HEK293T (cell line): Measurements from ENCODE around the gene DLG5.

ENCODE experiments used
- CTCF ChIA-PET: fragments of 350-600 bp; formaldehyde crosslinking; extraction: SDS; loops from one replicate; lab custom pipeline; 2021; ENCODE audit warnings: antibody characterized with exemption, inconsistent platforms; lab: Yijun Ruan, JAX
- POLR2A ChIA-PET: fragments of 350-600 bp; formaldehyde crosslinking; extraction: SDS; loops from one replicate; lab custom pipeline; 2020; ENCODE audit warnings: antibody characterized with exemption, inconsistent platforms; lab: Yijun Ruan, JAX
- DNase-seq: peaks from one replicate; pipeline ENCODE4 v3.0.0; 2012; ENCODE audit warnings: mixed read lengths; ENCODE audit errors: extremely low spot score
- ARNT ChIP-seq: fragments of 450-650 bp; IDR thresholded peaks from 2 replicates; pipeline ENCODE4 v1.6.1; 2017; ENCODE audit warnings: mild to moderate bottlenecking
- BHLHE40 ChIP-seq: fragments of 450-650 bp; IDR thresholded peaks from 2 replicates; pipeline ENCODE4 v1.6.1; 2016; ENCODE audit warnings: mild to moderate bottlenecking, moderate library complexity, borderline replicate concordance
- CTBP1 ChIP-seq: fragments of 450-650 bp; IDR thresholded peaks from 2 replicates; pipeline ENCODE4 v1.6.1; 2016; ENCODE audit warnings: borderline replicate concordance
- ELF4 ChIP-seq: fragments of 450-650 bp; IDR thresholded peaks from 2 replicates; pipeline ENCODE4 v1.6.1; 2017; ENCODE audit warnings: antibody characterized with exemption
- FOXA1 ChIP-seq: fragments of 450-650 bp; IDR thresholded peaks from 2 replicates; pipeline ENCODE4 v1.6.1; 2016; ENCODE audit warnings: mild to moderate bottlenecking
- FOXK2 ChIP-seq: fragments of 450-650 bp; IDR thresholded peaks from 2 replicates; pipeline ENCODE4 v1.6.1; 2016; ENCODE audit warnings: mild to moderate bottlenecking
- FOXM1 ChIP-seq: fragments of 450-650 bp; IDR thresholded peaks from 2 replicates; pipeline ENCODE4 v1.6.1; 2017; ENCODE audit warnings: mild to moderate bottlenecking, borderline replicate concordance
- HDGF ChIP-seq: fragments of 450-650 bp; IDR thresholded peaks from 2 replicates; pipeline ENCODE4 v1.6.1; 2017; ENCODE audit warnings: antibody characterized with exemption, borderline replicate concordance
- L3MBTL2 ChIP-seq: fragments of 450-650 bp; conservative IDR thresholded peaks from 2 replicates; pipeline ENCODE4 v1.6.1; 2016; ENCODE audit warnings: mild to moderate bottlenecking
- LEF1 ChIP-seq: fragments of 450-650 bp; IDR thresholded peaks from 2 replicates; pipeline ENCODE4 v1.6.1; 2017; ENCODE audit warnings: mild to moderate bottlenecking, borderline replicate concordance
- NFRKB ChIP-seq: fragments of 450-650 bp; IDR thresholded peaks from 2 replicates; pipeline ENCODE4 v1.6.1; 2016; ENCODE audit warnings: mild to moderate bottlenecking, moderate library complexity
- SP1 ChIP-seq: fragments of 450-650 bp; IDR thresholded peaks from 2 replicates; pipeline ENCODE4 v1.6.1; 2017
- SUZ12 ChIP-seq: fragments of 450-650 bp; IDR thresholded peaks from 2 replicates; pipeline ENCODE4 v1.6.1; 2016; ENCODE audit warnings: mild to moderate bottlenecking
- TARDBP ChIP-seq: fragments of 450-650 bp; IDR thresholded peaks from 2 replicates; pipeline ENCODE4 v1.6.1; 2016
- ZNF384 ChIP-seq: fragments of 450-650 bp; IDR thresholded peaks from 2 replicates; pipeline ENCODE4 v1.6.1; 2016
- TF ChIP-seq, protein P1 (sequence below): fragments of 450-650 bp; IDR thresholded peaks from 2 replicates; pipeline ENCODE4 v1.6.1; 2016

DLG5 gene

GRCh38 chr10:77915319-77916105 lies 11.0 kb downstream of the DLG5 start:
- no peak for TF ChIP-seq SP1
- TF ChIP-seq ZNF384, result no peak
- TF ChIP-seq, protein P1, sequence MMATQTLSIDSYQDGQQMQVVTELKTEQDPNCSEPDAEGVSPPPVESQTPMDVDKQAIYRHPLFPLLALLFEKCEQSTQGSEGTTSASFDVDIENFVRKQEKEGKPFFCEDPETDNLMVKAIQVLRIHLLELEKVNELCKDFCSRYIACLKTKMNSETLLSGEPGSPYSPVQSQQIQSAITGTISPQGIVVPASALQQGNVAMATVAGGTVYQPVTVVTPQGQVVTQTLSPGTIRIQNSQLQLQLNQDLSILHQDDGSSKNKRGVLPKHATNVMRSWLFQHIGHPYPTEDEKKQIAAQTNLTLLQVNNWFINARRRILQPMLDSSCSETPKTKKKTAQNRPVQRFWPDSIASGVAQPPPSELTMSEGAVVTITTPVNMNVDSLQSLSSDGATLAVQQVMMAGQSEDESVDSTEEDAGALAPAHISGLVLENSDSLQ, result no peak
- TF ChIP-seq ARNT, result no peak
- TF ChIP-seq L3MBTL2, result no peak
- no peak for TF ChIP-seq ELF4
- no peak for TF ChIP-seq HDGF
- TF ChIP-seq CTBP1, result no peak
- TF ChIP-seq FOXK2, result no peak
- no peak for TF ChIP-seq BHLHE40
- no peak for TF ChIP-seq NFRKB
- TF ChIP-seq FOXA1, result no peak
- TF ChIP-seq FOXM1, result no peak
- no peak for TF ChIP-seq TARDBP
- no peak for TF ChIP-seq LEF1
- TF ChIP-seq SUZ12, result no peak
- ChIA-PET CTCF (no interaction called here), POLR2A (no interaction called here)
- no peak for DNase-seq

DNA sequence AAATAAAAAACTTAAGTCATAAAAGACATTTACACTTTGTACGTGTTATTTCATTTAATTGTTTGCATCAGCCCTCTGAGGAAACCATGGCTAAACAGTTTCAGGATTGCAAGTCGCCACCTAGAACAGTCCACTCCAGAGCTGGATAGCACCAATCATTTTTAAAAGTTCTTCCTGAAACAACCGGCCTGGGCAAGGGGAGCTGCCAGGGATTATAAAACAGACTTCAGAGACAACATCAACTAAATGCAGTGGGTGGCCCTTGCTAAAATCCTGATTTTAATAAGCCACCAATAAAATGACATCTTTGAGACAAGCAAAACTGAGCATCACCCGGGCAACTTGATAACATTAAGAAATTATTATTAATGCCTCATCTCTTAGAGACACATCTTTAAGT lies 13.5 kb downstream of the DLG5 start:
- no peak for TF ChIP-seq NFRKB
- TF ChIP-seq HDGF, result no peak
- TF ChIP-seq L3MBTL2, result no peak
- no peak for TF ChIP-seq LEF1
- TF ChIP-seq SUZ12, result no peak
- TF ChIP-seq, protein P1, result no peak
- TF ChIP-seq SP1, result no peak
- TF ChIP-seq CTBP1, result no peak
- no peak for TF ChIP-seq FOXA1
- TF ChIP-seq ELF4, result no peak
- TF ChIP-seq FOXK2, result no peak
- no peak for DNase-seq
- POLR2A ChIA-PET, result no interaction called here
- CTCF ChIA-PET, result interaction anchor here (1.2 kb wide), 1 partner anchor 9 kb away, joined by 3 read pairs; no protein-coding TSS in a partner anchor

DNA sequence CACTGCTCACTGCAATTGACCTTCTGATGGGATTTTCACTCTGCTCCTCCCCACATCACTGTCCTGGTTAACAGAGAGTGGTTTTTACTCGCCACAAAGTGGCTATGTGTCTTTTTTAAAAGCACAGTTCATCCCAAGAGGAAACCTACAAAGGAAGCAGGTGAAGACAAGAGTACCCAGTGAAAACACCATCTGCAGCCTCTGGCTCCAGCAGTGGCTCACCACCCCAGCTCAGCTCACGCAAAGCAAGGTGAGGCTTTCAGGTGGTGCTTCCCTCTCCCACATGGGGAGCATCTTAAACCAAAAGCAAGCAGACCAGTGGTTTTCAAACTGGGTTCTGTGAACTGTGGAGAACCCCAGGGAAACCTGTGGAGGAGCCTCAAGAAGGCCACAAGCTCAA lies 14.0 kb downstream of the DLG5 start:
- CTCF ChIA-PET, result interaction anchor here (1.2 kb wide), 1 partner anchor 10 kb away, joined by 3 read pairs; no protein-coding TSS in a partner anchor
- POLR2A ChIA-PET, result no interaction called here
- DNase-seq, result no peak
- TF ChIP-seq FOXA1, result no peak
- TF ChIP-seq LEF1, result no peak
- no peak for TF ChIP-seq CTBP1
- no peak for TF ChIP-seq FOXK2
- TF ChIP-seq HDGF, result no peak
- no peak for TF ChIP-seq ZNF384
- no peak for TF ChIP-seq FOXM1
- no peak for TF ChIP-seq SUZ12
- no peak for TF ChIP-seq TARDBP
- TF ChIP-seq BHLHE40, result no peak

DNA sequence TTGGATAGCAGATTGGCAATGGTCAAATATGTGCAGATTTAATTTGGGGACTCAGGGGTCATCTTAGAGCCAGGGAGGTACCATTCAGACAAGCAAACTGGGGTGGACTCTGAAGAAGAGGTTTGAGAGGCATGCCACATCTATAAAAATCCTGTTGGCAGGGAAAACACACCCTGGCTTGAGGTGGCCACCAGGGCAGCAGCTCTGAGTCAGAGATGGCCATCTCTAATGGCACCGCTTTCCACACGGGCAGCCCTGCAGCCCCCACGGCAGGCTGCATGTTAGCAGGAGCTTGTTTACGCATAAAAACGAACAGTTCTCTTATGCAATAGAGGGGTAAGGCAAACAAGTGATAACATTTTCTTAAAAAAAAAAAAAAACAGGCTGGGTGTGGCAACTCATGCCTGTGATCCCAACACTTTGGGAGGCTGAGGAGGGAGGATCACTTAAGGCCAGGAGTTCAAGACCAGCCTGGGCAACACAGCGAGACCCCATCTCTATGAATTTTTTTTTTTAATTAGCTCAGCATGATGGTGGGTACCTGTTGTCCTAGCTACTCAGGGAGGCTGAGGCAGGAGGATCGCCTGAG lies 14.9 kb downstream of the DLG5 start:
- CTCF ChIA-PET, result no interaction called here
- DNase-seq, result no peak
- POLR2A ChIA-PET, result no interaction called here
- no peak for TF ChIP-seq BHLHE40
- no peak for TF ChIP-seq FOXK2
- no peak for TF ChIP-seq NFRKB
- no peak for TF ChIP-seq CTBP1
- TF ChIP-seq, protein P1, result no peak
- no peak for TF ChIP-seq ELF4
- no peak for TF ChIP-seq SUZ12
- no peak for TF ChIP-seq HDGF
- no peak for TF ChIP-seq SP1
- TF ChIP-seq FOXA1, result no peak
- no peak for TF ChIP-seq ARNT
- TF ChIP-seq L3MBTL2, result no peak

DNA sequence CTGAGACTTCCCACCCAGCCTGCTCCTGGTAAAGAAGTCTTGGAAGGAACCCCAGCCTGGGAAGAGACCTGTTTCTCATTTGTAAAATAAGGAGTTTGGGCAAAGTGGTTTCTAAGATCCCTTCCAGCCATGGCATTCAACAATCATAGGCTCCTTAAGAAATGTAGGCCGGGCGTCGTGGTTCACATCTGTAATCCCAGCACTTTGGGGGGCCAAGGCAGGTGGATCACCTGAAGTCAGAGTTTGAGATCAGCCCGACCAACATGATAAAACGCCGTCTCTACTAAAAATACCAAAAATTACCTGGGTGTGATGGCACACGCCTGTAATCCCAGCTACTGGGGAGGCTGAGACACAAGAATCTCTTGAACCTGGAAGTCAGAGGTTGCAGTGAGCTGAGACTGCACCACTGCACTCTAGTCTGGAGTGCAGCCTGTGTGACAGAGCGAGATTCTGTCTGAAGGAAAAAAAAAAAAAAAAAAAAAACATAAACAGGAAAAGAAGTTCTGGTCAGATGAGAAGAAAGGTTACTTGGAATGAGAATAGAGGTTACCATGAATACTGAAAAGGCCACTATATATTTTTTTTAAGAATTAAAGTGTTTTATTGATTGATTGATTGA lies 15.9 kb downstream of the DLG5 start:
- TF ChIP-seq FOXK2 (no peak), ARNT (no peak), SUZ12 (no peak), NFRKB (no peak), HDGF (no peak), ZNF384 (no peak), CTBP1 (no peak), LEF1 (no peak), ELF4 (no peak), SP1 (no peak), FOXA1 (no peak), FOXM1 (no peak)
- TF ChIP-seq, protein P1, result no peak
- ChIA-PET POLR2A (no interaction called here), CTCF (interaction anchor here (0.5 kb wide), 1 partner anchor 26 kb away, joined by 3 read pairs; no protein-coding TSS in a partner anchor)
- no peak for DNase-seq
